Measurements from ENCODE around the gene CCZ1.
"Not testable (repeated sequence)": the region's sequence is repeated elsewhere in the genome, so short reads cannot be mapped to it uniquely, and the experiment has no call there.

Gene CCZ1

DNA sequence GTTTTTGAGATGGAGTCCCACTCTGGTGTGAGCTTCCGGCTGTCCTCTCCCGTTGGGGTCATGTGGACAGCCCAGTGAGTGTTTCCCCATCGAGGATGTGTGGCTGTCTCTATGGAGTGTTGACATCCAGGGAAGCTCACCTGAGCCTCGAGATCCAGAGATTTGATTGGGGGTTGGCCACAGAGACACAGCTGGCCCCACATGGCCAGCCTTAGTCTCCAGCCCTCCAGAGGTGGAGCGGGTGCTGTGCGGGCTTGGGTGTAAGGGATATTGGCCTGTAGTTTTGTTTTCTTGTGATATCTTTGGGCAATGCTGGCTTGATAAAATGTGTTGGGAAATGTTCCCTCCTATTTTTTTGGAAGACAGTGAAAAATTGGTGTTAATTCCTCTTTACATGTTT is 18.0 kb downstream of the CCZ1 start:
- FAIRE-seq, result not testable (repeated sequence)

DNA sequence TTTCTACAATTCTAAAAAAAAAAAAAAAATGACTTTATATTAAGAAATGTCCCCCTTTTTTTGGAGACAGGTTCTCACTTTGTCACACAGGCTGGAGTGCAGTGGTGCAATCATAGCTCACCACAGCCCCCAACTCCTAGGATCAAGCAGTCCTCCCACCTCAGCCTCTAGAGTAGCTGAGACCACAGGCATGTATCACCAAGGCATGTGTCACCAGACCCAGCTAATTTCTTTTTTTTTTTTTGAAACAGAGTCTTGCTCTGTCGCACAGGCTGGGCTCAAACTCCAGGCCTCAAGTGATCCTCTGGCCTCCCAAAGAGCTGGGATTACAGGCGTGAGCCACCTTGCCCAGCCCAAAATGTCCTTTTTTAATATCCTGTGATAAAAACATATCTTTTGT is 25.6 kb downstream of the CCZ1 start:
- not testable (repeated sequence) for FAIRE-seq

DNA sequence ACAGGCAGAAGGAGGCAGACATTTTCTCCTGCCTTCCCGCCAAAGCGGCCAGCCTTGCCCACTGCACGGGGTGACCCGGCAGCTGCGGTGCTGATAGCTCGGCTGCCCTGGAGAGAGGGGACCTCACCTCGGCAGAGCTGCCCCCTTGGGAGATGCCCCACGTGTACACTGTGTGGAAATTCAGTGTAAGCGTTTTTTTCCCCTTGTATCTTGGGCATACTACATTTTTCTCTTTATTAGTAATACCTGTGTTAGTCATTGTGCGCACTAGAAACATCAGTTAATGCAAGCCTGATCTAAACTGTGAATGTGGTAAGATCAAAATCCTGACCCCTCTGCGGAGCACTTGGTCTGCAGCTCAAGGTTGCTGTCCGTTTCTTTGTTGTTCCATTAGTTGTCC is 26.1 kb downstream of the CCZ1 start:
- FAIRE-seq, result not testable (repeated sequence)

DNA sequence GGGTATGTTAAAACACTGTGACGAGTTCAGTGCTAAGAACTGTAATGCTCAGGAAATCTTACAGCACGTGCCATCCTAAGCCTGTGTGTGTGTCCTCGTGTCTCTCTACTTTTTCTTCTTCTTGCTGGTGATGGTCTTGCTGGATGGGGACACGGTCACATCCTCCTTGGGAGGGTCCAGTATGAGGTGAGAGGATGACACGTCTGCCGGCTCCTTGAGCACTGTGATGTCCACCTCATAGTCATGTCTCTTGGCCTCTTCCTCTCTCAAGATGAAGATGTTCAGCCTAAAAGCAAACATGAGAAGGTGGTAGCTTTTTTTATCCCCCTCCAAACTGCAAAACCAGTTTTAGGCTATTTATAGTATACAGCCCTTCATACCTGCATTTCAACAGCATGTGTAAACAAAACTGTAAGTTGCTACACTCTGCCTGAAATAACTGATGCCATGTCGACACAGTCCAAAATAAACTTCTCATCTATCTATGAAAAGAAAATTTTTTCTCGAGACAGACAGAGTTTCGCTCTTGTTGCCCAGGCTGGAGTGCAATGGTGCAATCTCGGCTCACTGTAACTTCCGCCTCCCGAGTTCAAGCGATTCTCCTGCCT is 27.8 kb downstream of the CCZ1 start:
- FAIRE-seq, result not testable (repeated sequence)

DNA sequence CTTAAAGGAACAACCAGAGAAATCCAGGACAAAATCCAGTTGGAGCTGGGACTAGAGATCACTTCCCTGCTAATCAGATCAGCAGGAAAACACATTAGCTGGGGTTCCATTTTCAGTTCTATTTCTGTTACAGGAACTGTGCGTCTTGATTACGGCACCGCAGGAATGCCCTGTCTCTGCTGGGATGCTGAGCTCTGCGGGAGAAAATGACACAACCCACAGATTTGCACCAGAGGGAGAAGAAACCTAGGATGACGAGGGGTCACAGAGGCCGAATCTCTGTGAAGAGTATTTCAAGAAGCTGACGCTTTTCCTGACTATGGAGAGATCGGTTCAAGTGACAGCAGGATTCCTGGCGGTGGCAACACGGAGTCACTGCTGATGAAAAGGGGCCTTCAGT is 31.8 kb downstream of the CCZ1 start:
- not testable (repeated sequence) for FAIRE-seq

DNA sequence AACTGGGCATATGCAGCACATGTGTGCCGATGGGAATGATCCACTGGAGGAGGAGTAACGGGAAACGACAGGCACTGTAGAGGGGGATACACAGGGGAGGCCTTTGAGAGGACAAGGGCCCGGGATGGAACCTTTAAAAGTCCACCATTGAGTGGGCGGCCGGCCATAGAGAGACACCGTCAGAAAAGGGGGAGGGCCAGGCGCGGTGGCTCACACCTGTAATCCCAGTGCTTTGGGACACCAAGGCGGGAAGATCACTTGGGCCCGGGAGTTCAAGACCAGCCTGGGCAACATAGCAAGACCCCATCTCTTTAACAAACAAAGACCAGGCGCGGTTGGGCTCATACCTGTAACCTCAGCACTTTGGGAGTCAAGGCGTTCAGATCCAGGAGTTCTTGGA is 32.7 kb downstream of the CCZ1 start:
- not testable (repeated sequence) for FAIRE-seq

DNA sequence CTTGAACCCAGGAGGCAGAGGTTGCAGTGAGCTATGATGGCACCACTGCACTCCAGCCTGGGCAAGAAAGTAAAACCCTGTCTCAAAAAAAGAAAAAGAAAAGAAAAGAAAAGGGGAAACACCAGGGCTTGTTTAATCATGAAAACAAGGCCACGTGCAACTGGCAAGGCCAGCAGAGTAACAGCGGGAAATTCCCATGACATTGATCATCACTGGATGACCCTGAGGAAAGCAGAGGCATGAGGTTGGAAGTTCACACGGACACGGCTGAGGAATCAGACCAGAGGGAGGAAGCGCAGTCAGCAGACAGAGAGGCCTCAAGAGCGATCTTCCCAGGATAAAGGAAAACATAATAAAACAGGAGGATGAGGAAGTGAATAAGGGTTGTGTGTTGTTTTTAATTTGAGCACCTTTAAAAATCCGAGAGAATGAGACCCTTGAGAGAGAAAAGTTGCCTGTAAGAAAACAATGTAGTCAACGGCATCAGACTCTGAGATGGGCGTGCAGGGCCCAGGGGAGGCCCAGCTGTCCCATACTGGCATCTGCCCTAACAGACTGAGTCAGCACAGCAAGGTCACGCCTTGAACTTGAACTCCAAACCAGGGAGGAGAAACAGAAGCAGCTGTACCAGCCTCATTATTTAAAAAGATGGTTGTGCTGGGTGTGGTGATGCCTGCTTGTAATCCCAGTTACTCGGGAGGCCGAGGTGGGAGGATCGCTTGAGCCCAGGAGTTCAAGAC is 33.5 kb downstream of the CCZ1 start:
- not testable (repeated sequence) for FAIRE-seq

DNA sequence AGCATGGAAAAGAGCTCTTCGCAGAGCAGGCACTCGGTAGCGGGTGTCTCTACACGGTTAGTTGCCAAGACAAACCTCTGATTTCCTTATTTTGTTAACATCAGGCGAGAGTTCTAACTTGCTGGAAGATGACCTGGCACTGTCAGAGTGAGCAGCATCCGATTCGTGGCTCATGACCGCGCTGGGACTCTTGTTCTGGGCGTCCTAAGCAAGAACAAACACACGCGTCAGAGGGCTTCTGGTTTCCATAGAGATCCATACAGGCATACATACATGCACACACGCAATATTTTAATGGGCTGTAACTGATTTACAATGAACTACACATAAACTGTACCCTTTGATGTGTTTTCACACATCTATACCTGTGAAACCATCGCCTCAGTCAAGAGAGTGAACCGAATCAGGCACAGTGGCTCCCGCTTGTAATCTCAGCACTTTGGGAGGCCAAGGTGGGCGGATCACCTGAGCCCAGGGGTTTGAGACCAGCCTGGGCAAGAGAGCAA is 36.5 kb downstream of the CCZ1 start:
- not testable (repeated sequence) for FAIRE-seq

DNA sequence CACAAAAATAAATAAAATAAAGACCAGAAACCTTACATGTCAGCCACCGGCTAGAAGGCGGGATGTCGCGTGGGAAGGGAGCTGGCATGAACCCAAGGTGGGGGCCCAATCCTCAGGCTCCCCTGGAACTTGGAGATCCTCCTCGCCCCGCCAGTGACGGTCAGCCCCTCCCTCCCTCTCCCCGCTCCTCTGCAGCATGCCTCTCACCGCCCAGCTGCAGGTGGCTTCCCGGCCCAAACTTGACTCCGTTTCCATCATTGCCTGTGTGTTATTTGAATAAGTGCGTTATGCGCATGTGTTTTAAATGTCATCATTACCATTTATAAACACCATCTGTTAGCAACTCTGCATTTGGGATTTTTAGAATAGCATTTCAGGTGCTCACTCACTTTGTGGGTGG is 64.7 kb downstream of the CCZ1 start:
- not testable (repeated sequence) for FAIRE-seq

DNA sequence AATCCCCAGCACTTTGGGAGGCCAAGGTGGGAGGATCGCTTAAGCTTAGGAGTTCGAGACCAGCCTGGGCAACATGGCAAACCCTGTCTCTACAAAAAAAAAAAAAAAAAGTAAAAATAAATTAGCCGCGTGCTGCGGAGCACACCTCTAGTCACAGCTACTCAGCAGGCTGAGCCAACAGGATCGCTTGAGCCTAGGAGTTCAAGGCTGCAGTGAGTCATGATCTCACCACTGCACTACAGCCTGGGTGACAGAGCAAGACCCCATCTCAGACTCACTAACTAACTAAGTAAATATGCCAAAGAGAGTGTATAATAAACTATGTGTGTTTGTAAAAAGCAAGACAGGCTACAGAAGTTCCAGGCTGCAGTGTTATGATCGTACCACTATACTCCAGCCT is 65.3 kb downstream of the CCZ1 start:
- not testable (repeated sequence) for FAIRE-seq

DNA sequence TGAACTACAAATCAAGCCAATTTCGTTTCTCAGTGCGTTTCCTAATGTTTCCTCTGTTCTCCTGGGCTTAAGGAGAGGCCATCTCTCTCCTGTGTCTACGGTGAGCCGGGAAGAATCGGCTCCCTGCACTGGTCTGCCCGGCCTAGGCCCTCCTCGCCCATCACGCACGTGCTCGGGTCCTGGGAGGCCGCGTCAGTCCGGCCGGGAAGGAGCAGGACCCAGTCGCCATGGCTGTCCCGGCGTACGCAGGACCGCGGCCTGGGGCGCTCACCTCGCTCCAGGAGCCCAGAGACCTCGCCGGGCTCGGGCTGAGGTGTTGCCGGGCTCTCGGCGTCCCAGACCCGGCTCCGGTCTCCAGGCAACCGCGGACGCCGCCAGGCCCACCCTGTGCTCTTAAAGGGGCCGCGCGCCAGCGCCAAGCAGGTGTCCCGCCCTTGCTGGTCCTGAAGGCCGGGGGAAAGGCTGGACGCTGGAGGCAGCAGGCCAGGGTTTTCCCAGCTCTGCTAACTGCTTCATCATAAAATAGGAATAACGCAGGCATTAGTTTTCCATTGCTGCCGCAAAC is 71.9 kb downstream of the CCZ1 start, which contains the start of gene RSPH10B:
Gene RSPH10B, minus strand, starts transcription at position 343 of the 565 bp plus-strand sequence. CDS start 3,573 bp downstream, outside the sequence.
- FAIRE-seq, result not testable (repeated sequence)

DNA sequence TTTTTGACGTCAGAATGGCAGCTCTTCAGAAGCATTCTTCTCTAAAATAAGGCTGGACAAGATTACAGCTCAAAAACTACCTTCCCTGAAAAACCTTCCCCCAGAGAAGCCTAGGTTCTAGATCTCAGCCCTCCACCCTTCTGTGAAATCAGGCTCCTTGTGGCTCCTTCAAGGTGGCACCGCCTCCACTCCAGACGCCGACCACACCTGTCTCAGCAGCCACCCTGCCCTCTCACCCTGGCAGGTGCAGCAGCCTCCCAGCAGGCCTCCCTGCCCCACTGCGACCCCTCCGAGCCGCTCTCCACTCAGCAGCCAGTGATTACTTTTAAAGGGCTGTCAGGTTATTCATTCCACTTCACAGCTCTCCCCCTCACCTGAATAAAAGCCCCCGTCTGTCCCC is 75.0 kb downstream of the CCZ1 start:
- FAIRE-seq, result not testable (repeated sequence)
